Stimulated activated CD8-positive, alpha-beta memory T cell treated with anti-CD3 and anti-CD28 coated beads, Interleukin-7, amount 100 ng/mL, for 48 hours (primary cell): ENCODE measurements around the gene CDK3.
"Not testable (repeated sequence)": the region's sequence is repeated elsewhere in the genome, so short reads cannot be mapped to it uniquely, and the experiment has no call there.

ENCODE experiments used
- DNase-seq, 2 donors: peaks; one replicate each; pipeline ENCODE4 v3.0.0-alpha.2; 2020; ENCODE audit warnings: low read depth in 1 of 2; ENCODE audit errors: extremely low read depth in 1 of 2

The CDK3 gene

DNA sequence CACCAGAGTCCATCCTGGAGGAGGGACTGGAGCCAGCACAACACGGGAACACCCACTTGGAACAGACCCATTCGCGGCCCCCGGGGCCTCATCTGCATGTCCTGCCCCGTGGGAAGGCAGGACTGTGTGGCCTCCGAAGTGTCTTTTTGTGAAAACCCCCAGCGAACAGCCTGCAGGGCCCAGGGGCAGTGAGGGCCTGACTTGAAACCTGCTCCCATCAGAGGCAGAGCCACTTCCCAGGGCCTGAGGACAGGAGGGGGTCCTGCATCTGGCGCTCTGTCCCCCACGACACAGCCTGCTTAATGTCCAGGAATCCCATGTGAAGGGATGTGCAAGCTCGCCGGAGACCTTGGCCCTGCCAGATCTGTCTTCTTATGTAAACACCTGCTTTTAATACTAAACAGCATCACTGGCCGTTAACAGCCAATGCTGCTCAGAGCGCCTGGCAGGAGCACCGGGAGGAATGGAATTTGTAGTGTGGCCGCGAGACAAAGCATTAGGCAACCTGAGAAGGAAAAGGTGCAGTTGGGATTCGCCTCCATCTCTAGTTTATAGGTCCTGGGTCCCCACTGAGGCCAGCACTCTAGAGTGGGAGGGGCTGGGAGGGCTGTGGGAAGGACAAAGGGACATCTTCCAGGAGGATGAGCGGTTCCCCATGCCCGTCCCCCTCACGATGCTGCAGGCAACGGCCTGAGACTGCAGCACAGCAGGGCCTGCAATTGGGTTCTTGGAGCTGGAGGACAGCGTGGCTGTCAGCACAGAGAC is 36.0 kb downstream of the CDK3 start:
- DNase-seq = no peak

DNA sequence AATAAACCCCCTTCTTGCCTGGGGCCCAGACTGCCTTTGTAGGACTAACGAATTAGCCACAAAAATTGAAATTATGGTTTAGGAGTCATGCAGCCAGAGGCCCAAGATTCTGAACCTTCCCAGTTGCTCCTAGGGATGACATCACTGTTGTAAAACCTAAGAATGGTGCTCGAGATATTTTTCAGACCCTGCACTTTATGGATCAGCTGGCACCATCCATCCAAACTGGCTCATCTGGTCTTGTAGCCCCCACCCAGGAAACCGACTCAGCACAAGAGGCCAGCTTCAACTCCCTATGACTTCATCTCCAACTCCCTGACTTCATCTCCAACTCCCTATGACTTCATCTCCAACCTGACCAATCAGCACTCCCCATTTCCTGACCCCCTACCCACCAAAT is 37.4 kb downstream of the CDK3 start:
- no peak for DNase-seq

- no peak for DNase-seq
Measured at GRCh38 chr17:76039121-76039520, 38.5 kb downstream of the CDK3 start.

DNA sequence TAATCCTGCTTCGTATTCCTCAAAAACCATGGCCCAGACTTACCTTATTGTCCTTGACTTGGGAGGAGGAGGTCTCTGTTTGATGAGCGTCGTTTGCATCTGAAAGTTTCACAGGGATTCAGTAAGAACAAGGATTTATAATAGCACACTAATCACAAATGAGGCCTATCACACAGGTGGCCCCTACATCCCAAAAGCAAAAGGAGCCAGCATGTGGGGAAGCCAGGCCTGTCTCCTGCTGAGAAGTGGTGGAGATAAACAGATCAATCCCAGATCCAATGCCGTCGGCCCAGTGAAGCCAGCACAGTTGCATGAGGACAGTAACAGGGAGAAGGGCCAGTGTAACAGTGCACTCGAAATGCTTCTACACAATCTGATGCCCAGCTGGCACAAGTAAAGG is 39.7 kb downstream of the CDK3 start:
- DNase-seq = no peak

DNA sequence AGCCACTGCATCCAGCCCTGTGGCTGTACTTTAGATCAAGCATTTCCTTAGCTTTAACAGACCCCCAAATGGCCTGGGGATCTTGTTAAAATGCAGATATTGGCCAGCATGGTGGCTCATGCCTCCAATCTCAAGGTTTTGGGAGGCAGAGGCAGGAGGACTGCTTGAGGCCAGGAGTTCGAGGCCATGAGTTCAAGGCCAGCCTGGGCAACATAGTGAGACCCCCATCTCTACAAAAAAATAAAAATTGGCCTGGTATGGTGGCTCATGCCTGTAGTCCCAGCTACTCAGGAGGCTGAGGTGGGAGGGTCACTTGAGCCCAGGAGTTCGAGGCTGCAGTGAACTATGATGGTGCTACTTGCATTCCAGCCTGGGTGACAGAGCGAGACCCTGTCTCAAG is 42.2 kb downstream of the CDK3 start:
- not testable (repeated sequence) for DNase-seq

DNA sequence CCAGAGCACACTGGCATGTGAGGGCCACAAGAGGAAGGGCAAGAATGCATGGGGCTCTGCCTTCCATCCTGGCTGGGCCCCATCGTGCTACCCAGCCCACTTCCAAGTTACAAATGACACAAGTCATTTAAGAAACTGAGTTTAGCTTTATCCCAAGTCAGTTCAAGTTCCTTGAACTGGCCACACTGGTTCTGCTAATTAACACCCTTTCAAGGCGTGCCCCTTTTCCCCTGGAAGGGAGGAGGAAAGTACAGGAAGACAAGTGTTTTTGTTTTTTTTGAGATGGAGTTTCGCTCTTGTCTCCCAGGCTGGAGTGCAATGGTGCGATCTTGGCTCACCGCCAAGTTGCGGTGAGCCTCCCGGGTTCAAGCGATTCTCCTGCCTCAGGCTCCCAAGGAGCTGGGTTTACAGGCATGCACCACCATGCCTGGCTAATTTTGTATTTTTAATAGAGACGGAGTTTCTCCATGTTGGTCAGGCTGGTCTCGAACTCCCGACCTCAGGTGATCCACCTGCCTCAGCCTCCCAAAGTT is 43.9 kb downstream of the CDK3 start:
- not testable (repeated sequence) for DNase-seq

- no peak for DNase-seq
Measured at GRCh38 chr17:76046064-76046463, 45.4 kb downstream of the CDK3 start.

DNA sequence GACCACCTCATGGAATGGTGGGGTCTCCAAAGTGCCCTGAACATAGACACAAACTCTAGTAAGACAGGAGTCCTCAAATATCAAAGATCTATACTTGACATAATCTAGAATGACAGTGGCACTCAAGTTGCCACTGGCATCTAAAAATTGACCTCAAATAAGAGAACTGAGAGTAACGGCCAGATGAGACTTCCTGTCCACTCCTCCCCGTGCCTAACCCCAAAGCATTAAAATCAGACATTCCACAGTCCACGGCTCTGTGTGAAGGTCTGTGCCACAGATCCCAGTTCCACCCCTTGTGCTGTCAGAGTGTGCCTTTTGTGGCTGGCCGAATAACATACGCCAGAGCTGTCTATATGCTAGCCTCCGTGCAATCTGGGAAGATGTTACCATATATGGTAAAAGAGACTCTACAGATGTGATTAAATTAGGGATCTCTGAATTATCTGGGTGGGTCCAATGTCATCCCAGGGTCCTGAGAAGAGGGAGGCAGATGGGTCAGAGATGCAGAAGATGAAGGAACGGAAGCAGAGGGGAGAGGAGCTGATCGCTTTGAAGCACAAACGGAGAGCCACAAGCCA is 47.5 kb downstream of the CDK3 start:
- no peak for DNase-seq

GRCh38 chr17:76048711-76049110 is 48.1 kb downstream of the CDK3 start:
- no peak for DNase-seq

GRCh38 chr17:76049239-76049638 is 48.6 kb downstream of the CDK3 start:
- DNase-seq = no peak

DNA sequence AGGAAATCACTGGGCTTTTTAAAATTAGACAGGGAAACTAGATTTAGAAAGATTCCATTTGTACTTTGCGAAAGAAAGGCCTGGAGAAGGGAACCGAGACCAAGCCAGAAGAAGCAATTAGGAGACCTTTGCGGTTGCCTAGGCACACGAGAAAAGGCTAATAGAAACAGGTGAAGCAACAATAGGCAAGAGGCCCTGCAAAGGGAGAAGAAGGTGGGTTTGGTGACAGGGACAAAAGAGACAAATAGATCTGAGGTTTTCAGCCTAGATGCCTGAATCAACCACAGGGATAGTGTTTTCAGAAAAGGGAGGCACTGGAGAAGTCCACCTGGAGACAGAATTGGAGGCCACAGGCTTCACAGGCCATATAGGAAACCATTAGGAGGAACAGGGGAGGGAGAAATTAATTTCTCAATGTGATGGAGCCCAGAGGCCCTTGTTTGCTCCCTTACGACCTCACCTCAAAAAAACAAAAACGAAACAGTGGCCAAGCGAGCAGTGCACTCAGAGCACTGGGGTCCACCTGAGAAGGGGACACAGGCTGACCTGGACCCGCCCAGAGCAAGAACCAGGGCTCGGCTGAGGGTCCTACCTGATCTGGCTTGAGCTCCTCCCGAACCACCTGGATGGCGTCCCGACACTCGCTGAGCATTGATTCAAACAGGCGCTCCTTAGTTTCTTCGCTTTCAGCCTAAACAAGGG is 49.3 kb downstream of the CDK3 start:
- no peak for DNase-seq

DNA sequence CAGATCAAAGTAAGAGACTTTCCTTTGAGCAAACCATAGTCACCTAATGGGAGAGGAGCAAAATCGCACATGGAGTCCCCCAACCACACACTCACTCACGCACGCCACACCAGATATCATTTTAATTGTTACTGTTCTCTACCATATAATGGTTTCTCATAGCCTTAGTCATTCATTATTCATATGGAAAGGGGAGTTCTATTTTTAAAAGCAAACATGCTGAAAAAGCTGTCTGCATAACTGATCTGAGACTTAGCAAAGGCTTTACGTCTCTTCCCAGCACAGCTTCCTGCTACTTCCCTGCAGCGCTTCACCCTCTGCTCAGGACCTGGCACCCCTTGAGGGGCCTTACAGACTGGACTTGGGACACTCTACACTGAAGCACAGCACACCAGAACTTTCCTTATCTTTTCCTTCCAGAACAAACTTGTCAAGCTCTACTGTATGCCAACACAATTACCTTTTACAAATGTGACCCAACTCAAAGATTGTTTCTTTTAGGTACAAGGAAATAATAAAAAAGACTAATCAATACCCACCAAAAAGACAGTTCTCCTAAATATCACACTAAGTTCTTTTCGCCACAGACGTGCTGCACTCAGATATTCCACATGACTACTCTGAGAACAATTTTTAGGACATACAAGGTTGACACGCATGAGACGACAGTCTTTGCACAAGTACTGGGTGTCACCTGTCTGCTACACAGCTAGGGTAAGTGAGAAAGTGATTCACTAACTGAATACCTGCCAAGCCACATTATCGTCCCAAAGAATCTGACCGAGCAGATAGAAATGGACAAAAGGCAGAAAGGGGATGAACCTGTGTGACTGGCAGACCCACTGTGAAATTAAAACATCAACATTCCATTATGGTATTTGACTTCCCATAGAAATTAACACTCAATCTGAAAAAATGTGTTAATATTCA is 50.1 kb downstream of the CDK3 start:
- DNase-seq = no peak

- DNase-seq = no peak
Measured at GRCh38 chr17:76051561-76051960, 50.9 kb downstream of the CDK3 start.

DNA sequence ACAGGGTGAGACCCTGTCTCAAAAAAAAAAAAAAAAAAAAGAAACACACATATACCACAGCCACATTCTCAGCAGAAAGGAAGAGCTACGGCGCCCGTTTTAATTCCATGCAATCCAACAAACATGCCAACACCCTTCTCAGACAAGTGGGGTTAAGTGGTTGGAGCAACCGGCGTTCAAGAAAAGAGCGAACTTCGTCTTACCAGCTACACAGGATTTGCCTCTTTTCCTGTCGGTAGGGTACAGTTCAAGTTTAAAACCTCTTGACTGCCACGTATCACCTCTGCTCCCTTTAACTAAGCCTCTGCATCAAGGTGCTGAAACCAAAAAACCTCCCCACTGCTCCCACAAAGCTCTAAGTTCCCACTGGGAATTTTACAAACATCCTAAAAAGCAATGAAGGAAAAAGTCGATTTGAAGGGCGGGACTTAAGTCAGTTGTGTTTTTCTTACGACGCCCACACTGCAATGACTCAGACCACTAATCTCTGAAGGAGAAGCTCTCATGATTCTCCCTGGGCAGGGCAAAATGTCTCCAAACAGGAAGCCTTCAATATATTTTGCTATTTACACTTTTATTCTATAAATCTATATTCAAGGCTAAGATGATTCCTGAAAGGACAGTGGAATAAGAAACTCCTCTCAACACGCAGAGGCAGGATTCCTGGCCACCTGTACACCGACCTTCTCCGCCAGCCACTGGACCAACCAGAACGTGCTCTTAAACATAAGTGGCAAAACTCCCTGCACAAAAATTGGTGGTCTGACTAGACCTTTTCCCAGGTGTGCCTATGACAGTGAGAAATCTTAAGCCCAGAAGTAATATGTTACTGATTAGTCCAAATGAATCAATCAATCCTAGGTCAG is 52.8 kb downstream of the CDK3 start:
- no peak for DNase-seq

DNA sequence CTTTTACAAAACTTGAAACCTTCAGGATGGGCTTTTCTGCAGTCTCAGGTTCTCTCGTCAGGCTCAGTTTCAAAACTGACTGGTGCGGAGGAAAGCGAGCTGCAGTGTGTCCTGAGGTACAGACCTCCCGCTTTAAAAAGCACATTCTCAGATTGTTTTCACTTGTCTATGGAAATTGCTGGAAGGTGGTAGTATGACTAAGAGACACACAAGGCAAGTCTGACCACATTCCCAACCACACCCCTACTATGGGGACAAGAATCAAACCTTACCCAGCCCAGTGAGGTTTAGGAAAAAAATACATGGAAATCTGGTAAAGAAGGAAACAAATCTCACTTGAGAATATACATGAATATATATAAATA is 53.4 kb downstream of the CDK3 start:
- DNase-seq = no peak
